NCI-H1092 treated with DMSO at 0.1 percent for 48 hours (cell line): ENCODE data around the gene PLA2G2F.
"Not testable (repeated sequence)": the region's sequence is repeated elsewhere in the genome, so short reads cannot be mapped to it uniquely, and the experiment has no call there.

Source experiments
- DNase-seq: peaks from one replicate; lab custom pipeline; 2025; lab: John Stamatoyannopoulos, UW

PLA2G2F gene

DNA sequence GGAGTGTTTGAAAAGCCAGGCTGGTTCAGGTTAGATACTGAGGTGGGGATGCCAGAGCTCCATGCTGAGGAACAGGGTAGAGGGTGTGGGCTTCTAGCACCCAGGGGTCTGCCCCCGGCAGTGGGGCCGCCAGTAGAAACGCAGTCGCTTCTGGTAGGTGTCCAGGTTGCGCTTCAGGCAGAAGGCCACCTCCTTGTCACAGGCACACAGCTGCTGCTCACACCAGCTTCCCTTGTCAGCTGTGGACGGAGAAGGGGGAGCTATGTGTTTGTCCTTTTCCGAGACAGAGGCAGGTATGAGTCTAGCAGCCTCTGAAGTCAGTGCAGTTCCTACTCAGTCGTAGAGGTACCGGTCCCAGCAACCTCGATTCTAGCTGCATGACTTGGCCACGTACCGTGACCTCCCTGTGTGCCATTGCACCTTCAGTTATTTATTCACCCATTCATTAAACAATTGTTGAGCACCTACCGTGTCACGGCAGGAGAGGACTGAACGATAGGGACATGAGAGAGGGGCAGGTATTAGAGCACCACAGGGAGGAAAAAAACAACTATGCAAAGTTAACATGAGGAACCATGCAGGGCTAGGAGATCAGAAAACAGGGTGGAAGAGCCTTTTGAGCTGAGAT, 25.0 kb upstream of the PLA2G2F start:
- no peak for DNase-seq

DNA sequence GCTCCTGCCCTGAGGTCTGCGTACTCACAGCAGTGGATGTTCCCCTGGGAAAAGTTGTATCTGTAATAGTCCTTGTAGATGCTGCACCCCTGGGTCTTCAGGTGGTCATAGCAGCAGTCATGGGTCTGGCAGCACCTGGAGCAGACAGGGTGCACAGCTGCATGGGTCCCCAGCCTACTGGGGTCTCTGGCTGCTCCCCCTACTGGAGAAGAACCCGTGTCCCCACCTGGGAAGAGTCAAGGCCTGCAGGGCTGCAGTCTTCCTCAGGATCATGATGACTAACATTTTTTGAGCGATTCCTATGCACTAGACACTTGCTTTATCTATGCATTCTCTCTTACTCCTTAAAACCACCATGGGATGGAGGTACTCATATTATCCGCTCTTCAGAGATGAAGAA, 23.6 kb upstream of the PLA2G2F start:
- DNase-seq, result no peak

DNA sequence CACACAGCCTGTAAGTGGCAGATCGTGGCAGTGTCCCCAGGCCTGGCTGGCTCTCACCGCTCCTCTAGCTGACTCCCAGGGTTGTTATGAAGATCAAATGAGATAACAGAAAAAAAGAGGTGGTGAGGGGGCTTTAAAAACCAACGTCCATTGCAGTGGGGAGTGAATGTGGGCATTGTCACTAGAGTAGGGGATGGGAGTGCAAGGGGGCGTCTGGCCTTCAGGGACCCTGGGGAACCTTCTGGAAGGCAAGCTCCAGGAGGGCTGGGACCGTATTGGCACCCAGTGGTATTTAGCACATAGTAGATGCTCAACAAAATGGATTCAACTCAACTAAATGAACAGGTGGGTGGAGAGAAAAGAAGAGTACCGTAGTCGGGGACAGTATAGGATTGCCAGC, 23.2 kb upstream of the PLA2G2F start:
- no peak for DNase-seq

DNA sequence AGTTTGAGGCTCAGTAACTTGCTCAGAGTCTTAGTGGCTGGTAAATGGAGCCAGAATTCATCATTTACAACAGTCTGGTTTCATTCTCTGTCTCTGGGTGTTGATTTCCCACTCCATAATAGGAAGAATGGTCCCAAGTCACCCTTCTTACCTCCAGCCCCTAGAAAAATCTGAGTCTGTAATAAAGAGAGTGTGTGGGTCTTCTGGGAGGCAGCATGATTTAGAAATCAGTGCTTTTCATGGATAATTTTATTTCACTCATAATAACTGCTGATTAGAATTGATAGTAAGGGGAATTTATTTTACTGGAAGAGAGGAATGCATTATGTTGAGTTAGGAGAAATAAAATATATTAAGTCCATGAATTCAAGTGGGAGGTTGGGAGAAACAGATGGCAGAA, 21.9 kb upstream of the PLA2G2F start:
- no peak for DNase-seq

DNA sequence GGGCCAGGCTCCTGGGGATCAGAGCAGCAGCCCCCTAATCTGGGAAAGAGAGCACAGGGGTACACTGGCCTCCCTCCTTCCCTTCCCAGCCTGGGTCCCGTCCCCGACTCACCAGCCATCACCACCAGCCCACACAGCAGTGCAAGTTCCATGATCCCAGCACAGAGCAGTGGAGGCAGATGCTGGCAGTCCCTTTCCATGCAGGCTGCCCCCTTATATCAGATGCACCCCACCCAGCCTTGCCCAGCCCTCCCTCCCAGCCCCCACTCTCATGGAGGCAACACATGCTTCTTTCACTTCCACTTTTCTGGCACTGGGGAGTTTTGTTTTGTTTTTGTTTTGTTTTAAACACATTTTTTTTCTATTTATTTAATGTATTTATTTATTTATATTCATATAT, 19.8 kb upstream of the PLA2G2F start, which contains the start of gene PLA2G2D:
Gene PLA2G2D (minus strand): TSS at position 190 of the 400 bp plus-strand sequence. CDS start 38 bp downstream, at position 152.
- DNase-seq, result no peak

DNA sequence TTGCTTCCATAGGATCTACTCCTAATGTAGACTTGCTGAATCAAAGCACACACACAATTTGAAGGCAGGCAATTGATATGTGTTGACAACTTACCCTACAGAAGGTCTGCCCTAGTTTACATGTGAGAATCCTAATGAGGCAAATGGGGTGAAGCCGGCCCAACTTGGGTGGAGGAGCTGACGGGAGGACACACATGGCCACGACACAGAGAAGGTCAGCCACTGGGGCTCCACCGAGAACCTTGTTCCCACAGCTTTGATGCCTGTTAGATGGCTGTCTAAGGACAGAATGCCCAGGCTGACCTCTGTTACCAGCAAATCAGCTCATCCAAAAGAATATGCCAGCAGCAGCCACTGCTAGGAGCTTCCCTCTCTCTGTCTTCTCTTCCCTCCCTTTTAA, 18.3 kb upstream of the PLA2G2F start:
- DNase-seq, result no peak

DNA sequence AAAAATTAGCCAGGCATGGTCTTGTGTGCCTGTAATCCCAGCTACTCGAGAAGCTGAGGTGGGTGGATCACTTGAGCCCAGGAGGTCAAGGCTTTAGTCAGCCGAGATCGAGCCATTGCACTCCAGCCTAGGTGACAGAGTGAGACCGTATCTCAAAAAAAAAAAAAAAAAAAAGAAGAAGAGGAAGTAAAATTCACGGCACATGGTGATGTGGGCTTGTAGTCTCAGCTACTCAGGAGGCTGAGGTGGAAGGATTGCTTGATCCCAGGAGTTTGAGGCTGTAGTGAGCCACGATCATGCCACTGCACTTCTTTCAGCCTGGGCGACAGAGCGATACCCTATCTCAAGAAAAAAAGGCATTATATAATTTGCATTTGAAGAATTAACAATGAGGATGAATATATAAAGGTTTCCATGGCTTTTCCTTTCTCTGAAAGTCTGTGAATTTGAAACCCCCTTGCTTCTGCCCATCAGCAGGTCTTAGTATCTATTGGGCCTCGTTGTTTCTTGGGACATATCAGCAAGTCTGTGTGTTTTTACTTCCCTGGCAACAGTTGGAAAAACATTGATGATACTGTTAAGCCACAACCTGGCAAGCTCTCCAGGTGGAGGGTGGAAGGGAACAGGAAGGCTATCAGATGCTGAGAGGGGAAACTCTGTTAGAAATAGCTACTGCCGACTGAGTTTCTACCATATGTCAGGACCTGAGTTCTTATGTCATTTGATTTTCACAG, 15.2 kb upstream of the PLA2G2F start:
- no peak for DNase-seq

DNA sequence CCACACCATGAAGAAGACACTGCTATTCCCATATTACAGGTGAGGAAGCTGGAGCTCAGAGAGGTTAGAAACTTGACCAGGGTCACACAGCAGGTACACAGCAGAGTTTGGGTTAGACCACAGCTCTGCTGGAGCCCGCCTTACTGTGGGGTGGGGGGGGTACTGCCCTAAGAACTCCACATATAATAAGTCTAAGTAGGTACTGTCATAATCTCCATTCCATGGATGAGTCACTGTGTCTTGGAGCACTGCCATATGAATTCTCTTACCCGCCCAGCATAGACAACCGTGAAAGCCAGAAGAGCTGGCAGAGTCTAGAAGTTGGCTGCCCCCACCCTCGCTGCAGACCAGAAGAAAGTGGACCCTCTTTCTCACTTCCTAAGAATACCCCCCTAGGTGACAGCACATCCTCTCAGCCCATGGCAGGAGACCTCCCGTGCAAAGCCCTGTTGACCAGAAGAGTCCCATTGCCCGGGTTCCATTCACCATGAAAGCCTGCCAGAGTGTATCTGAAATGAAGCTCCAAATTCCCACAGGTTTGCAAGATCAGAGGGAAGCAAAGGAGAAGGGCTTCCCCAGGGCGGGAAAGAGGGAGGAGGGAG, 14.6 kb upstream of the PLA2G2F start:
- no peak for DNase-seq

DNA sequence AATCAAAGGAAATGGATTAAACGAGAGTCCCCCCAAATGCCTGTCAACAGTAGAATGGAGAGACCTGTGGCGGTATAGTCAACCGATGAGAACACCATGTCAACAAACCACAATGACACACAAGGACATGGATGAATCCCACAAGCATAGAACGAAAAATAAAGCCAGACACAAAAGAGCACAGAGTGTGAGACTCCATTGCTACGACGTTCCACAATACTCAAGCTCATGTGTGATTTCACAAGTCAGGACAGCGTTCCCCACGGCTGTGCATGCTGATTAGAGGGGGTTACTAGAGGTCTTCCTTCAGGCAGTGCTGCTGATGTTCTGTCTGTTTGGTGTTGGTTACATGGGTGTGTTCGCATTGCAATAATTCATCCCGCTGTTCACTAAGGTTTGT, 14.0 kb upstream of the PLA2G2F start:
- DNase-seq, result no peak

DNA sequence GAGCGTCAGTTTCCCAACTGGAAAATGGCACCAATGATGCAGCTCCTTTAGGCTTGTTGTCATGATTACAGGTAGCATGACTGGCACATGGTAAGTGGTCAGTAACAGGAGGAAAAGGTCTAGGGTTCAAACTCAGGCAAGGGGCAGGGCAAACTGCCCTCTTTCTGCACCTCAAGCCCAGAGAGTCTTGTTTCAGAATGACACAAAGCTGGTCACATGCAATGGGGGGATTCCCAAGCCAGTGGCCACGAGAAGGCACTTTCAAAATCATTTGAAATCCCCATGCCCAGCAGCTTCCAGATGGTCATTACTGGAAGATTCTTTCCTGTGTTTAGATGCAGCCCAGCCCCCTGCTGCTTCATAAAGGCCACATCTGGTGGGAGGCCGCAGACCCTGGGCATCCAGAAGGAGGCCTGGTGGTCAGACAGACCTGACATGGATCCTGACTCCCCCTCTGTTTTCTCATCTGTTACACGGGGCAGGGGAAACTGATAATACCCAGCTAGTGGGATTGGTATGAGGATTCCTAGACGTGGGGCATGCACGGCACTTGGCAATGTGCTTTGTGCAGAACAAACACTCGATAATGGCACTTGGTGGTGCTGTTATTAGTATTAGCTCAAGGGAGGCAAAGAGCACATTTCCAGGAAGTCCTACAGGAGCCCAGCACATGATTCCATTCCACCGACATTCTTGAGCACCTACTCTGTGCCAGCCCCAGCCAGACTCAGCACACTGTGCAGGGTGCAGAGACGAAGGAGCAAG, 12.9 kb upstream of the PLA2G2F start:
- no peak for DNase-seq

DNA sequence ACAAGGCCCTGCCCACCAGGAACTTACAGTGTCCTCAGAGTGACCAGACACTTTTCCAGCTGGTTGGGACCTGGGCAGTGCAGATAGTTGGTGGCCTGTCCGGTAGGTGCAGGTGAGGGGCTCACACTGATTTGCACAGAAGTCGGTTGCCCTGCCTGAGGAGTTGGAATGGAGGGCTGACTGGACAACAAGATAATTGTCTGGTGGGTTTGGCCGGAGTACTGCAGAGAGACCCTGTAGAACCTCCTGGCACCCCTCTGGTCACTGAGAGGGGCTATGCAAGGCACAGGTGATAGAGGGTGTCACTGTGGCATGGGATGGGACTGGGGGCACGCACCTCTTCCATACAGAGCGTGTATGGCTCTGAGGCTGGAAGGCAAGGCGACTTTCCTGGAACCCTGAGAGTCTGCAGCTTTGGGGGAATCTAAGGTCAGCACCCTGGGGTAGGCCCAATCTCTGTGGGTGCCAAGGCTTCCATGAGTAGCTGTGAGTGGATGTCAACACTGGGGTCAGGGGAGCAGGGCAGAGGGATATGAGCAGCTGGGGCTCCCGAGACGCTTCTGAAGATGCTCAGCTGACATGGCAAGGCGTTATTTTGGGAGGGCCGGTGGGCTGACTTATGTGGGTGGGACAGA, 12.2 kb upstream of the PLA2G2F start:
- DNase-seq, result no peak

DNA sequence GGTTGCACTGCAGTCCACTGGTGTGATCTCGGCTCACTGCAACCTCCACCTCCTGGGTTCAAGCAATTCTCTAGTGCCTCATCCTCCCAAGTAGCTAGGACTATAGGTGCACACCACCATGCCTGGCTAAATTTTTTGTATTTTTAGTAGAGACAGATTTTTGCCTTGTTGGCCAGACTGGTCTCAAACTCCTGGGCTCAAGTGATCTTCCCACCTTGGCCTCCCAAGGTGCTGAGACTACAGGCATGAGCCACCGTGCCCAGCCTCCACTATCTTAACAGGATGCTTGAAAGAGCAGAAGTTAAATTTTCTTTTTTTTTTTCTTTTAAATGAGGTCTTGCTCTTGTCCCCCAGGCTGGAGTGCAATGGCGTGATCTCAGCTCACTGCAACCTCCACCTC, 8.6 kb upstream of the PLA2G2F start:
- not testable (repeated sequence) for DNase-seq

DNA sequence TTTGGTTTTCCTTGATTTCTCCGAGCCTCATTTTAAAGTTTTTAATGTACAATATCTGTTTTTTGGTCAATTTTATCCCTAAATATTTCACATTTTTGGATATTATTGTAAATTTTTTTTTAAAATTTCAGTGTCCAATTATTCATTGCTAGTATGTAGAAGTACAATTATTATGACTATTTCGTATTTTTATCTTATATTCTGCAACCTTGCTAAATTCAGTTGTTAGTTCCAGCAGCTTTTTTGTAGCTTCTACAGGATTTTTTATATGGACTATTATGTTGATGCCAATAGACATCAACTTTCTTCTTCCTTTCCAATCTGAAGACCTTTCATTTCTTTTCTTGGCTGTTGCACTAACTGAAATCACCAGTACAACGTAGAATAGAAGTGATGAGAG, 4.1 kb upstream of the PLA2G2F start:
- no peak for DNase-seq

DNA sequence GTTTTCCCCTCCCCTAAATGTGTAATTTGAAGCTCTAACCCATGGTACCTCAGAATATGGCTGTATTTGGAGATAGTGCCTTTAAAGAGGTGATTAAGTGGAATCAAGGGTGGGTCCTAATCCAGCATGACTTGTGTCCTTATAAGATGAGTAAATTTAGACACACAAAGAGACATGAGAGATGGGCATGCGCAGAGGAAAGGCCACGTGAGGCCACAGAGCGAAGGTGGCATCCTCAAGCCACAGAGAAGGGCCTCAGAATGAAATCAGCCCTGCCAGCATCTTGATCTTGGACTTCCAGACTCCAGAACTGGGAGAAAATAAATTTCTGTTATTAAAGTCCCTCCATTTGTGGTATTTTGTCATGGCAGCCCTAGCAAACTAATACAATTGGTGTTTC, 2.9 kb upstream of the PLA2G2F start:
- no peak for DNase-seq

DNA sequence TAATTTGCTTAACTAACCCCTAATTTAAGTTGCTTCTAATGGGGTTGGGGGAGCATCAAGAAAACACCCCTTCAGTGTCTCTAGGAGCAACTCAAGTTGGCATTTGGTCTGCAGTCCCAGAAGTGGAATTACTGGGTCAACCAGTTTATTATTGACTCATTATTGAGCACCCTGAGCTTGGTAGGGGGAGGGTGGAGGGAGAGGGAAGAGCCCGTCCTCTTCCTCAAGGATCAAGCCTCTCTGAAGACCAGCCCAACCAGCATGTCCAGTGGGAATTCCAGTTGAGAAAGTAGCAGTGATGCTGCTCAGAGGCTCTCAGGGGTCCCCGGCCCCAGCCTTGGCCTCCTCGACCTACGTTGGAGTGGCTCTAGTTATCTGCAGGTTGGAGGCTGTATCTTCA, 2.1 kb upstream of the PLA2G2F start:
- DNase-seq, result no peak

DNA sequence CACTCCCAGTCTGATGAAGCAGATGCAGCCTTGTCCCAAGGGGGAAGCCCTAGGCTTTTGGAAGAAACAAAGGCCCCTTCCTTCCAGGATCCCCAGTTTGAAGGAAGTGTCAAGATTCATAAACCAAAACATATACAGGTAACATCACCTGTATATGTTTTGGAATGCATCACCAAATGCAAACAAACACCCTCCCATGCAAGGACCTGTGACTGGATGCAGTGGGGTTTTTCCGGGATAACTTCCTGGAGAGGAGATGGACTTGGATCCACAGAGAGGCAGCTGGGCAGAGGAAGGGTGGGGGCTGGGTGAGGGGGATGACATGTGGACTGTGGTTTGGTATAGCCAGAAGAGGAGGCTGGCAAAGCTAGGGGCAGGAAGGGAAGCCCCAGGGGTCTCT, 1.5 kb upstream of the PLA2G2F start:
- no peak for DNase-seq

DNA sequence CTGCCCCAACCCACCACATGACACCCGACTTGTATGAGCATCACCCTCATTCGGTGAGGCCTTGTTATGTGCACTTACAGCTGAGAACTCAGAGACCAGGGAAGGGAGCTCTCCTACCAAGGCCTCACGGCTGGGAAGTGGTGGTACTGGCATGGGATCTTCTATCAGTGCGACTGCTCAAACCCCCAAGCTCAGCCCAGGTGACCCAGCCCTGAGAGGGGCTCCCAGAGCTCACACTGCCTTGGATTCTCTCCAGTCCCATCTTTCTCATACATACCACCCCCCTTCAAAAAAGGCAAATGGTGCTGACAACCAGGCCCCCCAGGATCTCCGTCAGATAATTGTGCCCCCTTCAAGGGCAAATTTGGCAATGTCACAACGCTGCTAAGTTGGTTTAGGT, 777 bp upstream of the PLA2G2F start:
- DNase-seq, result no peak

DNA sequence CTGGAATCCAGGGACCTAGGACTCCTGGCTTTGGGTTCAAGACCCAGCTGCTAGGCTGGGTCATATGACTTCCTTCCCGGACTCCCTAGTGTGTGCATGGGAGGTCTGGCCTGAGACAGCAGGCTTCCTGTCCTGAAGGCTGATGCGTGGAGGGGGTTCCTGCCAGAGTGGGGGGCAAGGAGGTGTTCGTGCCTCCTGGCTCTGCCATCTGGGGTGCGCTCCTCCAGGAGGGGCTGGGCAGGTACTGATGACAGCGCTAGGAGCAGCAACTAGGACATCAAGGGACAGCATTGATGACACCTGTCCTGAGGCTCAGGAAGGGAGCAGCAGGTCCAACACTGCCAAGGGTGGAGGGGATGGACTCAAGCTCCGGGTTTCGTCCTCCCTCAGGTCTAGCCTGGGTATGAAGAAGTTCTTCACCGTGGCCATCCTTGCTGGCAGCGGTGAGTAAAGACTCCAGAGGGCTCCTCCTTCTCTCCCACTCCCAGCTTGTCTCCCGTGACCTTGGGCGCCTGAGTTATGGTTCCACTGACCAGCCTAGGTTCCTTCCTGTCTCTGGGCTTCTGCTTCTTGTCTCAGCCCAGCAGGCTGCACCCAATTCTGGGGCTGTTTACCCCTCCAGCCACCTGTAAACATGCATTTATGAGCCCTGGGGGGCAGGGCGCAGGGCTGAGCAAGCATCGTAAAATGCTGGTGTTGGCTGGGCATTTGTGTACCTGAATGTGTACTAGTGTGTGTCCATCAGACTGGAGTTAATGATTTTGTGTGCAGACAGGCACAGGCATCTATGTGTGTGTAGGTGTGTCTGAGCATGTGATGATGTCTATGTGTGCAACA, 871 bp downstream of the PLA2G2F start:
- no peak for DNase-seq

DNA sequence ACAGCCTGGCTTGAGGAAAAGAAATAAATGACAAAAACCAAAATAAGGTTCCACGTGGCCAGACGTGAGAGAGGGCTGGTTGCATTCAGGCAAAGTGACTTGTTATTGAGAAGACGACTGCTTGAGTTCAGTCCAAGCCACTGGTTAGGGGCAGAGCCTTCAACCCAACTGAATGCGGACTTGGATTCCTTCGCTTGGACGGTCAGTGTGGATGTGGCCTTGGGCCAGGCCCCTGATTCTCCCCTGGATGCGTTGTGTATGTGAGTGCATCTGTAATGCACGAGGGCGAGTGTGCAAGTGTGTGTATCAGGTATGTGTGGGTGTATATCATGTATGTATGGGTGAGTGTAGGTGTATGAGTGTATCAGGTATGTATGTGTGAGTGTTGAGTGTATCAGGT, 1.9 kb downstream of the PLA2G2F start:
- no peak for DNase-seq

DNA sequence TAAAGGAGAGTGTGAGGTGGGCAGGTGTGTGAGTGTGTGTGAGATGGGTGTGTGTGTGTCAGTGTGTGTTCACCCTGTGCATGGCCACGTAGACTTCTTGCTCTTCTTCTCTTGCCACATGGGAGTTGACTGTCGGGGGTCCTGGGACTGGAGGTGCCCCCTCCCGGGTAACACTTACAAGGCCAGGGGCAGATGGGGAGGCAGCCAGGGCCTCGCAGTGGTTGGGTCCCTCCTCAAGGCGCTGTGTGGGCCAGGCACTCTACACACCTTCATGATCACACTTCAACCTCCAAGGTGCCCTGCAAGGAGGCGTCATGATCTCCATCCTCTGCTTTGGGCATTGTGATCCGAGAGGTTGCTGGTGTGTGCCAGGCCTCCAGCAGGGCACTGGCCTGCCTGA, 2.3 kb downstream of the PLA2G2F start:
- DNase-seq, result no peak

DNA sequence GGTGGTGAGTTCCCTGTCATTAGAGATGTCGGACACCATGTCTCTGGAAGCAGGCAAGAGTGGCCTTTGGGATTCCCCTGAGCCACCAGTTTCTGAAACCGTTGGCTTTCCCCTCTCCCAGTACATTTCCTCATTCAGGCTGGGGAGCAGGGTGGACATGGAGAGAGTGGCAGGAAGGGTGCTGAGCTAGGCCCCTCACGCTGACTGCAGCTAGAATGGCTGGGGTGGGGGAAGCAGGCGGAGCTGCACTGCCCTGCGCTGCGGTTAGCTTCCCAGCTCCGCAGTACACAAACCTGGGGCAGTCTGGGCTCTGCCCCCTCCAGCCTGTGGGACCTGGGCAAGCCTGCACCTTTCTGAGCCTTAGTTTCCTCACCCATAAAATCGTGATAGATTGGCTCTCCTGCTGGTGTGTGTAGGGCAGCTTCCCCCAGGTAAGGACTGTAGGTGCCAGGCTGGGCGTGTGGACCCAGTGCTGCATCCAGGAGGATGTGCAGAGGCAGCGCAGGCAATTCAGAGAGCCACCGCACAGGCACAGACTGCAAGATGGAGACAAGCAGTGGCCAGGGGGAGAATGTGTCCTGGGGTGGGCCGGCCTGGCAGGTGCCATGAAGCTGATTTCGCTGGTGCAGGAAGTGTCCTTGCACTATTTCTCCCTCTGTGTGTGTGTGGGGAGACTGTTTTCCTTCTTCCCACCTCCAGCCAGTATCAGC, 3.0 kb downstream of the PLA2G2F start:
- DNase-seq, result no peak
